ENCODE measurements around the gene NDC1. TPM values are rescaled to one million over a fixed set of nuclear protein-coding genes. Genes with fewer than 3 reads are reported as not detected.
A peak's percentile ranks its signal among the peaks of the same experiment; 100 is the strongest.

The NDC1 gene
- total RNA-seq, 1 experiment from 2014 or later: 92.6 TPM

GRCh38 chr1:53727461-53728092 lies 110.5 kb downstream of the NDC1 start:
- DNase-seq: no peak
- no peaks in the 10 kb centered on the region for H3K36me3 ChIP-seq (replicated peaks; ENCODE audit: control insufficient read depth, insufficient read depth, low read length)
- H3K27me3 ChIP-seq (ENCODE audit: control insufficient read depth, insufficient read depth, low read length): peaks cover 7% of the 10 kb centered on the region; the same call in 1 of the 2 replicates
- H3K4me3 ChIP-seq (ENCODE audit: insufficient read depth, low read depth, low read length): no peak overlapping the region

- no peak overlapping the region for H3K4me3 ChIP-seq (ENCODE audit: insufficient read depth, low read depth, low read length)
- no peaks in the 10 kb centered on the region for H3K36me3 ChIP-seq (replicated peaks; ENCODE audit: control insufficient read depth, insufficient read depth, low read length)
- no peak for DNase-seq
- peaks cover 5% of the 10 kb centered on the region; the same call in 1 of the 2 replicates for H3K27me3 ChIP-seq (ENCODE audit: control insufficient read depth, insufficient read depth, low read length)
These were observed 112.0 kb downstream of the NDC1 start for GRCh38 chr1:53726009-53726600.

GRCh38 chr1:53725238-53725689 lies 112.8 kb downstream of the NDC1 start:
- Histone ChIP-seq H3K4me3 (ENCODE audit: insufficient read depth, low read depth, low read length) (no peak overlapping the region), H3K27me3 (ENCODE audit: control insufficient read depth, insufficient read depth, low read length) (peaks cover 2% of the 10 kb centered on the region; the same call in 1 of the 2 replicates), H3K36me3 (replicated peaks; ENCODE audit: control insufficient read depth, insufficient read depth, low read length) (no peaks in the 10 kb centered on the region)
- peak; percentile 89 for DNase-seq

GRCh38 chr1:53722025-53722424 lies 116.1 kb downstream of the NDC1 start:
- Histone ChIP-seq H3K4me3 (ENCODE audit: insufficient read depth, low read depth, low read length) (no peak overlapping the region), H3K36me3 (replicated peaks; ENCODE audit: control insufficient read depth, insufficient read depth, low read length) (no peaks in the 10 kb centered on the region), H3K27me3 (ENCODE audit: control insufficient read depth, insufficient read depth, low read length) (peaks cover 2% of the 10 kb centered on the region; the same call in 1 of the 2 replicates)
- DNase-seq: no peak

- Histone ChIP-seq H3K36me3 (replicated peaks; ENCODE audit: control insufficient read depth, insufficient read depth, low read length) (no peaks in the 10 kb centered on the region), H3K27me3 (ENCODE audit: control insufficient read depth, insufficient read depth, low read length) (peaks cover 2% of the 10 kb centered on the region; the same call in 1 of the 2 replicates), H3K4me3 (ENCODE audit: insufficient read depth, low read depth, low read length) (no peak overlapping the region)
- no peak for DNase-seq
These were observed 117.0 kb downstream of the NDC1 start for GRCh38 chr1:53721088-53721487.

GRCh38 chr1:53719469-53719868 lies 118.6 kb downstream of the NDC1 start:
- Histone ChIP-seq H3K4me3 (ENCODE audit: insufficient read depth, low read depth, low read length) (no peak overlapping the region), H3K36me3 (replicated peaks; ENCODE audit: control insufficient read depth, insufficient read depth, low read length) (no peaks in the 10 kb centered on the region), H3K27me3 (ENCODE audit: control insufficient read depth, insufficient read depth, low read length) (peaks cover 2% of the 10 kb centered on the region; the same call in 1 of the 2 replicates)
- no peak for DNase-seq

- Histone ChIP-seq H3K27me3 (ENCODE audit: control insufficient read depth, insufficient read depth, low read length) (no peaks in the 10 kb centered on the region), H3K4me3 (ENCODE audit: insufficient read depth, low read depth, low read length) (no peak overlapping the region), H3K36me3 (replicated peaks; ENCODE audit: control insufficient read depth, insufficient read depth, low read length) (no peaks in the 10 kb centered on the region)
- no peak for DNase-seq
These were observed 119.7 kb downstream of the NDC1 start for GRCh38 chr1:53718443-53718842.

GRCh38 chr1:53717025-53717804 lies 120.9 kb downstream of the NDC1 start:
- DNase-seq: no peak
- Histone ChIP-seq H3K4me3 (ENCODE audit: insufficient read depth, low read depth, low read length) (no peak overlapping the region), H3K36me3 (replicated peaks; ENCODE audit: control insufficient read depth, insufficient read depth, low read length) (no peaks in the 10 kb centered on the region), H3K27me3 (ENCODE audit: control insufficient read depth, insufficient read depth, low read length) (no peaks in the 10 kb centered on the region)

GRCh38 chr1:53716150-53716549 lies 121.9 kb downstream of the NDC1 start:
- no peak for DNase-seq
- no peaks in the 10 kb centered on the region for H3K36me3 ChIP-seq (replicated peaks; ENCODE audit: control insufficient read depth, insufficient read depth, low read length)
- H3K4me3 ChIP-seq (ENCODE audit: insufficient read depth, low read depth, low read length): no peak overlapping the region
- H3K27me3 ChIP-seq (ENCODE audit: control insufficient read depth, insufficient read depth, low read length): no peaks in the 10 kb centered on the region

- H3K4me3 ChIP-seq (ENCODE audit: insufficient read depth, low read depth, low read length): no peak overlapping the region
- peak; percentile 75 for DNase-seq
These were observed 122.6 kb downstream of the NDC1 start for GRCh38 chr1:53715478-53715877.

More at GRCh38 chr1:53715478-53715877, 122.6 kb downstream of the NDC1 start:
- Histone ChIP-seq H3K27me3 (ENCODE audit: control insufficient read depth, insufficient read depth, low read length) (no peaks in the 10 kb centered on the region), H3K36me3 (replicated peaks; ENCODE audit: control insufficient read depth, insufficient read depth, low read length) (no peaks in the 10 kb centered on the region)

Other genes with a start within 250 kb of the NDC1 start
- 0.04 and 0.42 TPM in 2 replicates for gene GLIS1, start 99.1 kb downstream of the NDC1 start, total RNA-seq (2014; rRNA removed; shearing (Covaris generic))
- gene YIPF1, start 51.5 kb upstream of the NDC1 start, total RNA-seq (2014; rRNA removed; shearing (Covaris generic)): 26.9 and 29.3 TPM in 2 replicates
- 0.41 TPM in 1 of 2 replicates, not detected in the other for gene DIO1, start 55.9 kb upstream of the NDC1 start, total RNA-seq (2014; rRNA removed; shearing (Covaris generic))
- gene IFT25, start 107.4 kb upstream of the NDC1 start, total RNA-seq (2014; rRNA removed; shearing (Covaris generic)): 25.7 and 30.0 TPM in 2 replicates
- gene LRRC42, start 108.1 kb upstream of the NDC1 start, total RNA-seq (2014; rRNA removed; shearing (Covaris generic)): 77.2 and 80.9 TPM in 2 replicates
- gene LDLRAD1, start 179.9 kb upstream of the NDC1 start, total RNA-seq (2014; rRNA removed; shearing (Covaris generic)): not detected in 2 replicates
- gene TMEM59, start 214.9 kb upstream of the NDC1 start, total RNA-seq (2014; rRNA removed; shearing (Covaris generic)): 127 and 136 TPM in 2 replicates
- 4.3 and 6.4 TPM in 2 replicates for gene TCEANC2, start 215.3 kb upstream of the NDC1 start, total RNA-seq (2014; rRNA removed; shearing (Covaris generic))

Measured in H7 (cell line).